Measurements from ENCODE around the gene PTX3. TPM values are rescaled to one million over a fixed set of nuclear protein-coding genes. Genes with fewer than 3 reads are reported as not detected.

PTX3 gene
- total RNA-seq, 3 donors from 2014 or later, result 0.38 to 3.7 (median 1.1) TPM

DNA sequence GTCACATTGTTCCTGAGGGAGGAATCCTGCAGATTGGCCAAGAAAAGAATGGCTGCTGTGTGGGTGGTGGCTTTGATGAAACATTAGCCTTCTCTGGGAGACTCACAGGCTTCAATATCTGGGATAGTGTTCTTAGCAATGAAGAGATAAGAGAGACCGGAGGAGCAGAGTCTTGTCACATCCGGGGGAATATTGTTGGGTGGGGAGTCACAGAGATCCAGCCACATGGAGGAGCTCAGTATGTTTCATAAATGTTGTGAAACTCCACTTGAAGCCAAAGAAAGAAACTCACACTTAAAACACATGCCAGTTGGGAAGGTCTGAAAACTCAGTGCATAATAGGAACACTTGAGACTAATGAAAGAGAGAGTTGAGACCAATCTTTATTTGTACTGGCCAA lies 6.1 kb downstream of the PTX3 start:
- Histone ChIP-seq H3K36me3 (ENCODE audit: low read depth) (no peaks in the 10 kb centered on the region), H3K4me1 (ENCODE audit: low read depth) (peaks cover 5% of the 10 kb centered on the region), H3K4me3 (no peak overlapping the region), H3K9me3 (no peaks in the 10 kb centered on the region)
- TF ChIP-seq, protein P1, sequence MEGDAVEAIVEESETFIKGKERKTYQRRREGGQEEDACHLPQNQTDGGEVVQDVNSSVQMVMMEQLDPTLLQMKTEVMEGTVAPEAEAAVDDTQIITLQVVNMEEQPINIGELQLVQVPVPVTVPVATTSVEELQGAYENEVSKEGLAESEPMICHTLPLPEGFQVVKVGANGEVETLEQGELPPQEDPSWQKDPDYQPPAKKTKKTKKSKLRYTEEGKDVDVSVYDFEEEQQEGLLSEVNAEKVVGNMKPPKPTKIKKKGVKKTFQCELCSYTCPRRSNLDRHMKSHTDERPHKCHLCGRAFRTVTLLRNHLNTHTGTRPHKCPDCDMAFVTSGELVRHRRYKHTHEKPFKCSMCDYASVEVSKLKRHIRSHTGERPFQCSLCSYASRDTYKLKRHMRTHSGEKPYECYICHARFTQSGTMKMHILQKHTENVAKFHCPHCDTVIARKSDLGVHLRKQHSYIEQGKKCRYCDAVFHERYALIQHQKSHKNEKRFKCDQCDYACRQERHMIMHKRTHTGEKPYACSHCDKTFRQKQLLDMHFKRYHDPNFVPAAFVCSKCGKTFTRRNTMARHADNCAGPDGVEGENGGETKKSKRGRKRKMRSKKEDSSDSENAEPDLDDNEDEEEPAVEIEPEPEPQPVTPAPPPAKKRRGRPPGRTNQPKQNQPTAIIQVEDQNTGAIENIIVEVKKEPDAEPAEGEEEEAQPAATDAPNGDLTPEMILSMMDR (IDR thresholded peaks at IDR 0.05), result no peak
- intact Hi-C loops (cut with DNase I, micrococcal nuclease), result no loop called here
- DNase-seq (no peak), ATAC-seq (no peak)

DNA sequence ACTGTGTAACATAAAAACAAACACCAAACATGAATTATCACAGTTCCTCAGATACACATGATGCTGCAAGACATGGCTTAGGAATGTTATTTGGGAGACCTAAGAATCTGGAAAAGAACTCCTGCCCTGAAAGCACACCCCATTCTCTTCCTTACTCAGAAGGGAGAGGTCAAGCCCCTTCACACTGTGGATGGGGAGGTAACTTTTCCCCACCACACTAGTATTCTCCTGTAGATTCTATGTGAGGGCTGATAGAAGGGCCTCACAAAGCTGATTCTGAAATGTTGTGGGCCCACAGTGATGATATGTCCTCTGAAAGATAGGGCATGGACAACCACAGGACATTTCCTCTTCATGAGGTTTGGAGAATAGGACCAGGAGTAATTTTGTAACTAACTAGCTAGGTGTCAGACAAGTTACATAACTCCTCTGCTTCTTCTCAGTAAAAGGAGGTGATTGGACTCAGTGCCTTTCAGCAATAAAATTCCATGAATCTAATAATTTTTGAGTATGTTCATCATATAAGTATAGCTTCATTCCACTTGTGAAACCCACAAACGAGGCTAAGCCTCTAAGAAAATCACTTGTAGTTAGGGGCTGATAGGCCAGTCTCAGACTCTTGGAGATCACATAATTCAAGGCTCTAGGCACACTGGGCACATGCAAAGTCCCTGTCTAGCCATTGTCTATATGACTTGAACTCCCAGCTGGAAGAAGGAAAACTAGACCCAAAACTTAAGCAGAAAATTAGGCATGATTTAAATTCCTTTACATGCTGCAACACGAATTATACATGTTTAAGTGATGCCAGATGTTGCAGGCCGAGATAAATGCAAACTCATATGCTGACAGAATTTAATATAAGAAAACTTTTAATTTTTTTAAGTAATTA lies 7.5 kb downstream of the PTX3 start:
- ATAC-seq, result no peak
- no peak for DNase-seq
- H3K4me3 ChIP-seq, result no peak overlapping the region
- no peaks in the 10 kb centered on the region for H3K4me1 ChIP-seq (ENCODE audit: low read depth)
- intact Hi-C loops (cut with DNase I, micrococcal nuclease), result no loop called here
- no peaks in the 10 kb centered on the region for H3K36me3 ChIP-seq (ENCODE audit: low read depth)
- H3K9me3 ChIP-seq, result no peaks in the 10 kb centered on the region
- TF ChIP-seq, protein P1 (IDR thresholded peaks at IDR 0.05), result no peak

DNA sequence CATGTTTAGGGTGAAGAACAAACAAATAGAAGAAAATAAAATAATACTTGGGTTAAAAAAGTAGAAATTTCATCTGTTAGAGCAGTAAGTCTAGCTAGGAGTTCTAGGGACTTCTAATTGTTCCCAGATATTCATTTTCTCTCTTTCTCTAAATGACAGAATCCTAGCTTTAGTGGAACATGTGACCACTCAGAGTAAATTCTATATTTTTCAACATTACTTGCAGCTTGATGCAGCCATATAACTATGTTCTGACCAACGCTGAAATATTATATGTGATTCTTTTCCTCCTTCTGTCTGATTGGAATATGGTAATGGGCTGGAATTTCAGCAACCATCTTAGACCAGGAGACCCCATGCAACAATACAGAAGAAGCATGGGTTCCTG lies 8.1 kb downstream of the PTX3 start:
- DNase-seq (no peak), ATAC-seq (no peak)
- Histone ChIP-seq H3K36me3 (ENCODE audit: low read depth) (no peaks in the 10 kb centered on the region), H3K4me1 (ENCODE audit: low read depth) (no peaks in the 10 kb centered on the region), H3K9me3 (no peaks in the 10 kb centered on the region), H3K4me3 (no peak overlapping the region)
- intact Hi-C loops (cut with DNase I, micrococcal nuclease), result no loop called here
- TF ChIP-seq, protein P1 (IDR thresholded peaks at IDR 0.05), result no peak

DNA sequence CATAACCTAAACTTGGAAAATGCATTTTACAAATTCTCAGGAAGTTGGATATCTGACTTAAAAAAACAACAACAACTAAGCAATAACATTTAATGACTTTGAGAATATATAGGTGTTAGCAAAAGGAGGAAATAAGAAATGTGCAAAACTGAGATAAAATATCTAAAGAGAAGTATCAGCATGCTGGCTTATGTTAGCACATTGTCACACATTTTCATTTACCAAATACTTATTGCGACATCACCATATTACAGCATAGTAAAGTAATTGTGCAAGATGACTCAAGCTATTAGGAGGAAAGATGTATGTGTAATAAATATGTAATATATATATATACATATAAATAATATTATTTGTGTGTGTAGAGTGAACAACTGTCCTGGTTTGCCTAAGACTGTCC lies 9.2 kb downstream of the PTX3 start:
- Histone ChIP-seq H3K4me3 (no peak overlapping the region), H3K9me3 (no peaks in the 10 kb centered on the region), H3K4me1 (ENCODE audit: low read depth) (no peaks in the 10 kb centered on the region), H3K36me3 (ENCODE audit: low read depth) (no peaks in the 10 kb centered on the region)
- TF ChIP-seq, protein P1 (IDR thresholded peaks at IDR 0.05), result no peak
- DNase-seq (no peak), ATAC-seq (no peak)
- intact Hi-C loops (cut with DNase I, micrococcal nuclease), result no loop called here

DNA sequence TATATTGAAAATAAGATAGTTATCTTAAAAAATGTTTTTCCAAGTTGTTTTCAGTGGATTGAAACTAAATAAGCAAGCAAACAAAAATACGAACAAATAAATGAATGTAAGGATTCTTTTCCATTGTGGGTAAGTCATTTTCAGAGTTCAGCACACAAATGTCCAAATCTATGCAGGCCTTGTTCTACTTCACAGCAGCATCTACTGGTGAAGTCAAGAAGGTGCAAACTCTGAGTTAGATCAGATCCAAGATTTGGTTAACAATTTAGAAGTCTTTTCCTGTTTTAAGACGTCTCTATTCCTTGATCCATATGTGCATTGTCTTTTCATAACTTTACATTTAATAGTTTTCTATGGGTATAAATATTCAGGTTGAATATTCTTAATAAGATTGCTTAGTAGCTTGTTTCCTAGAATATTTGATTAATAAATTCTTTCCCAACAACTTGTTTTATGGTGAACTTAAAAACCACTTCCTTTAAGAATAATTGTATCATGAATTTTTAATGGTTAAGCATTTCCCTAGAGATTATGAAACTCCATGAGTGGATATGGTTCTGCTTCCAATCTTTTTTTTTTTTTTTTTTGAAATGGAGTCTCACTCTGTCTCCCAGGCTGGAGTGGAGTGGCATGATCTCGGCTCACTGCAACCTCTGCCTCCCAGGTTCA lies 10.5 kb downstream of the PTX3 start:
- ATAC-seq (no peak), DNase-seq (no peak)
- no peaks in the 10 kb centered on the region for H3K4me1 ChIP-seq (ENCODE audit: low read depth)
- intact Hi-C loops (cut with DNase I, micrococcal nuclease), result no loop called here
- no peaks in the 10 kb centered on the region for H3K9me3 ChIP-seq
- TF ChIP-seq, protein P1 (IDR thresholded peaks at IDR 0.05), result no peak
- no peaks in the 10 kb centered on the region for H3K36me3 ChIP-seq (ENCODE audit: low read depth)
- H3K4me3 ChIP-seq, result no peak overlapping the region

Measured in mucosa of descending colon (tissue), 3 donors.